ENCODE results near the gene DDX20. TPM values are rescaled to one million over a fixed set of nuclear protein-coding genes. Genes with fewer than 3 reads are reported as not detected.

The DDX20 gene
- total and polyA plus RNA-seq, 4 experiments from 2014 or later: 10.1 to 26.0 (median 18.0) TPM

DNA sequence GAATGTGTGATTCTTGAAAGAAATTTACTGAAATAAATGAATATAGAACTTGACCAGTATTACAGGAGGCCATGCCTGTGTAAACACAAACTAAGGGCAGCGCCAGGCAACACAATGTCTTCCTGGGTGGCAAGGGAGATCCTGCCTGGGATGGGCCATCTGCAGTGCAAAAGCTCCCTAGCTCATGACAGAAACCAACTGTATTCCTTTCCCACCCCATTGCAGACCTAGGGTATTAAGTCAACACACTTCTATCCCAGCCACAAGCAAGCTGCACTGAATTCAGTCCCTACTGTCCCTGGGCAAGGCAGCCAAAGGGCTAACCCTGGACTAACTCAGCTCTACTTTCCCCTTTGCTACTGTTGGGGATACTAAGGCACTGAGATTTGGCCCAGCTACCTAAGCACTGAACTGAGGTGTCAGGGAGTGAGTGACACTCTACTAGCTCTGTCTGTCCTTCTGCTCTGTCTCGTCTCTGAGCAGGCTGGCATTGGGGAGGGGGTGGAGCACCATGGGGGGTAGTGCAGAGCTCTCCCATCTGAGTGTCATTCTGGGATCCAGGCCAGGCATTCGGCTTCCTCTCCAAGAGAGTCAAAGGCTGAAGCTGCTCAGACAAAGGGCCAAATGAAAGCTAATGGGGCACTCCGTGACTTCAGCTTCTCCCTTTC lies 19.0 kb upstream of the DDX20 start:
- peaks cover 28% of the 10 kb centered on the region for H3K4me1 ChIP-seq (ENCODE audit: insufficient read depth, low read length)
- no peaks in the 10 kb centered on the region for H3K9me3 ChIP-seq (ENCODE audit: control insufficient read depth in 1 of 2, low read length in 2 of 2)
- ChIA-PET POLR2A (ENCODE audit: partially characterized antibody) (interaction anchor here (1.2 to 5.5 kb wide), 2 partner anchors 19 to 233 kb away, joined by 3 to 47 read pairs; partner anchors contain the start of genes ADORA3, DDX20 and TMIGD3), CTCF (ENCODE audit: partially characterized antibody) (interaction anchor here (0.9 to 4.9 kb wide), 5 partner anchors 11 to 229 kb away, joined by 3 to 31 read pairs (median 6); partner anchors contain the start of gene DDX20)
- no peak for DNase-seq
- Mint-ChIP-seq H3K4me3 (no peak overlapping the region), H3K36me3 (no peaks in the 10 kb centered on the region), H3K4me1 (peaks cover 10 to 27% (median 17%) of the 10 kb centered on the region in 4 donors), H3K9me3 (peaks cover 0 to 2% (median 0%) of the 10 kb centered on the region in 8 donors), H3K27ac (peak overlapping the region in 2 of 7 donors; percentile 8 to 15), H3K27me3 (peaks cover 6 to 18% of the 10 kb centered on the region in 2 donors)
- peaks cover 18% of the 10 kb centered on the region for H3K27me3 ChIP-seq (ENCODE audit: insufficient read depth, low read length)
- H3K27ac ChIP-seq (ENCODE audit: low read depth, low read length): no peak overlapping the region
- H3K4me3 ChIP-seq (ENCODE audit: low read length in 2 of 2): no peak overlapping the region
- no peaks in the 10 kb centered on the region for H3K36me3 ChIP-seq (ENCODE audit: insufficient read depth, low read length)
- intact Hi-C loops (cut with micrococcal nuclease): no loop called here

DNA sequence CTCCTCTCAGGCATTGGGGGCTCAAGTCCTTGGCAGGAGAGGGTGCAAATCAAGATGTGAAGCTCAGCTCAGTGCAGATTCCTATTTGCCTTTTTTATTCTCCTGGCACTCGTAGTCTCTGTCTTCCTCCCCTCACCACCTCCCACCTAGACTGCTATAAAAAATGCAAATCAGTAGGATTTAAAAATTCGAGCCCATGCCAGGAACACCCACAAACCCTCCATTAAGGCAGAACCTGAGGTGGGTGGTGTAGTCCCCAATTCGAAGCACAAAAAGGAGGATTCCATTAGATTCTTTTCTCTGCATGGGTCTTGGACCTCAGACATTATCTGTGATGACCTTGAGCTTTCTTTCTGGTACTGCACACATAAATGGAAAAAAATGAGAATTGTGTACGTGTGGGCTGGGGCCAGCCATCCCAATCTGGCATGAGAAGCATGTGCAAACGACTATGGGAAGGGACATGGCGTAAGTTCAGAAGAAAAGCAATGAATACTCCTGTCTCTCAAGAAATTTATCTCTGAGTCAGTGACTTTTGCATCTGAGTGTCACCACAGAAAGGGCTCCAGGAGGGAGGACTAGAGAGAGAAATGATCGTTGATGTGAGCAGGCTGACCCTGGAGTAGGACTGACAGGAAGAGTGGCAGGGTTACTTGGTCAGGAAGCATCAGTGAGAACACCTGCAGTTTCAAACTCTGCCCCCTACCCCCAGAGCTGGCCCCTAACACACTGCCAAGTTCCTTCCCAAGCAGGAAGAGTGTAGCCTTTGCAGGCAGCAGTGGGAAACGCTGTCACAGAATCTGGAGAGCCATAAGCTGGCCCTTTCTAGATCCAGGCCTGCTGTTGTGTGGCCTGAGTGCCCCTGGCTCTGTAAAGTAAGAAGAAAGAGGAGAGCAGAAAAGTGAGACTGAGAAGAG lies 18.2 kb upstream of the DDX20 start:
- peak overlapping the region in 6 of 7 donors; percentile 8 to 96 (median 72) for H3K27ac Mint-ChIP-seq
- Histone ChIP-seq H3K27me3 (ENCODE audit: insufficient read depth, low read length) (peaks cover 18% of the 10 kb centered on the region), H3K36me3 (ENCODE audit: insufficient read depth, low read length) (no peaks in the 10 kb centered on the region), H3K4me1 (ENCODE audit: insufficient read depth, low read length) (peaks cover 28% of the 10 kb centered on the region), H3K9me3 (ENCODE audit: control insufficient read depth in 1 of 2, low read length in 2 of 2) (no peaks in the 10 kb centered on the region), H3K4me3 (ENCODE audit: low read length in 2 of 2) (no peak overlapping the region), H3K27ac (ENCODE audit: low read depth, low read length) (no peak overlapping the region)
- peaks cover 10 to 27% (median 17%) of the 10 kb centered on the region in 4 donors for H3K4me1 Mint-ChIP-seq
- H3K9me3 Mint-ChIP-seq: peaks cover 0 to 2% (median 0%) of the 10 kb centered on the region in 8 donors
- intact Hi-C loops (cut with micrococcal nuclease): loop anchor here (2.0 kb wide), 1 partner anchor 15 kb away; no protein-coding TSS in a partner anchor
- POLR2A ChIA-PET (ENCODE audit: partially characterized antibody): interaction anchor here (1.2 to 5.5 kb wide), 3 partner anchors 14 to 234 kb away, joined by 3 to 47 read pairs (median 19); partner anchors contain the start of genes ADORA3, DDX20 and TMIGD3
- H3K27me3 Mint-ChIP-seq: peaks cover 6 to 18% of the 10 kb centered on the region in 2 donors
- peak overlapping the region; percentile 60 to 92 (median 86) for H3K4me3 Mint-ChIP-seq
- DNase-seq: no peak
- H3K36me3 Mint-ChIP-seq: no peaks in the 10 kb centered on the region
- CTCF ChIA-PET (ENCODE audit: partially characterized antibody): interaction anchor here (0.9 to 4.9 kb wide), 7 partner anchors 10 to 229 kb away, joined by 3 to 31 read pairs (median 6); partner anchors contain the start of gene DDX20

DNA sequence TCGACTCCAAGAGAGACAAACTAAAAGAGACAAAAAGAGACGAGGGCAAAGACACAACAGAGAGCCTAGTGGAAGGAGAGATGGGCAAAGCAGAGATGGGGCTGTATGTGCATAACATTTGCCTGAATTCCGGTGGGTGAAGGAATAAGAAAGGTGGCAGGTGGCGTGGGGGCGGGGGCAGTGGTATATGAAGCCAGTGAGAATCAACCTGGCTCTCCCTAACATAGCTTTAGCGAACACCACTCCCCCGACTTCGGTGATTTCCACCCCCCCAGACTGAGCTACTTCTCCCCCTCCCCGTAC lies 17.6 kb upstream of the DDX20 start:
- Histone ChIP-seq H3K27me3 (ENCODE audit: insufficient read depth, low read length) (peaks cover 18% of the 10 kb centered on the region), H3K36me3 (ENCODE audit: insufficient read depth, low read length) (no peaks in the 10 kb centered on the region), H3K4me1 (ENCODE audit: insufficient read depth, low read length) (peaks cover 28% of the 10 kb centered on the region), H3K27ac (ENCODE audit: low read depth, low read length) (no peak overlapping the region), H3K4me3 (ENCODE audit: low read length in 2 of 2) (peak overlapping the region in 1 of 2 donors; percentile 68), H3K9me3 (ENCODE audit: control insufficient read depth in 1 of 2, low read length in 2 of 2) (no peaks in the 10 kb centered on the region)
- Mint-ChIP-seq H3K27ac (peak overlapping the region; percentile 8 to 96 (median 66)), H3K27me3 (peaks cover 6 to 18% of the 10 kb centered on the region in 2 donors), H3K36me3 (no peaks in the 10 kb centered on the region), H3K4me3 (peak overlapping the region; percentile 60 to 92 (median 86)), H3K4me1 (peaks cover 10 to 27% (median 17%) of the 10 kb centered on the region in 4 donors), H3K9me3 (peaks cover 0 to 2% (median 0%) of the 10 kb centered on the region in 8 donors)
- DNase-seq: no peak
- ChIA-PET CTCF (ENCODE audit: partially characterized antibody) (interaction anchor here (1.2 to 4.9 kb wide), 4 partner anchors 9 to 230 kb away, joined by 3 to 31 read pairs (median 8); no protein-coding TSS in a partner anchor), POLR2A (ENCODE audit: partially characterized antibody) (interaction anchor here (1.2 to 5.5 kb wide), 4 partner anchors 14 to 234 kb away, joined by 3 to 47 read pairs (median 19); partner anchors contain the start of genes ADORA3, DDX20 and TMIGD3)
- intact Hi-C loops (cut with micrococcal nuclease): loop anchor here (2.0 kb wide), 1 partner anchor 15 kb away; no protein-coding TSS in a partner anchor

DNA sequence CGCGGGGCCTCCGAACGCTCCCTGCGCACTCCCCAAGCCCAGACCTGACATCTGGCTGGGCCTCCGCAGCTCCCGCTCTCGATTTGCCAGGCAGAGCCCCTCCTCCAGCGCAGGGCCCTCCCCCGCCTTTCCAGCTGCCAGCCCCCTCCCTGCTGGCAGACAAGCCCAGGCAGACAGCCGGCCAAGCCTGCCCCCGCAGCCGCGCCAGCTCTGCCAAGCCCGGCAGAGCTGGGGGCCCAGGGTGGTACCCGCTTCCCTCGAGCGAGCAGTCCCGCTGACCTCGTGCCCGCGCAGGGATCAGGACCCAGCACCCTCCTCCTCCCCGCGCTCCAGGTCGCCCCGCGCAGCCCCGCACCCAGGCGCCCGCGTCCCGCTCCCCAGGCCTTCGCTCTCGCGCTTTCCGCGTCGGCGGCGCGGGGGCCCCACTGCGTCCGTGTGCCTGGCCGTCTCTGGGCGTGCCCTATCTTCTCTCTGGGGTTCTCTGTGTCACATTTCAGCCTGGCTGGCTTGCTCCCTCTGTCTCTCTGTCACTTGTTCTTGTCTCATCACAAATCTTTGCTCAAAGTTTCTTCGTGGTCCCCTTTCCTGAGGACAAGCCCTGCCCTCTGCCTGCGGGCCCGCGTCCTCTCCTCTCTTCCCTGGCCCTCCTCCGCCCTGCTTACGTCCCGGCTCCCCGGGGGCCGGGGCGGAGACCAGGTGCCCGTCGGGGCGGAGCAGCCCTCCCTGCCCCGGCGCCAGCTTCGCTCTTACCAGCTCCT lies 17.1 kb upstream of the DDX20 start:
- Mint-ChIP-seq H3K36me3 (no peaks in the 10 kb centered on the region), H3K9me3 (peaks cover 0 to 2% (median 0%) of the 10 kb centered on the region in 8 donors), H3K27ac (peak overlapping the region; percentile 39 to 96 (median 86)), H3K4me1 (peaks cover 10 to 27% (median 17%) of the 10 kb centered on the region in 4 donors), H3K27me3 (peaks cover 6 to 18% of the 10 kb centered on the region in 2 donors), H3K4me3 (peak overlapping the region; percentile 83 to 93 (median 89))
- DNase-seq: peak; percentile 41 to 79 (median 44)
- Histone ChIP-seq H3K27ac (ENCODE audit: low read depth, low read length) (peak overlapping the region; percentile 37), H3K36me3 (ENCODE audit: insufficient read depth, low read length) (no peaks in the 10 kb centered on the region), H3K4me3 (ENCODE audit: low read length in 2 of 2) (peak overlapping the region; percentile 68 to 70), H3K9me3 (ENCODE audit: control insufficient read depth in 1 of 2, low read length in 2 of 2) (no peaks in the 10 kb centered on the region), H3K27me3 (ENCODE audit: insufficient read depth, low read length) (peaks cover 18% of the 10 kb centered on the region), H3K4me1 (ENCODE audit: insufficient read depth, low read length) (peaks cover 28% of the 10 kb centered on the region)
- ChIA-PET POLR2A (ENCODE audit: partially characterized antibody) (interaction anchor here (0.9 to 5.5 kb wide), 4 partner anchors 11 to 231 kb away, joined by 3 to 47 read pairs (median 19); partner anchors contain the start of gene DDX20), CTCF (ENCODE audit: partially characterized antibody) (interaction anchor here (0.7 to 4.9 kb wide), 8 partner anchors 9 to 235 kb away, joined by 3 to 31 read pairs (median 4); partner anchors contain the start of genes ADORA3, DDX20 and TMIGD3)
- intact Hi-C loops (cut with micrococcal nuclease): loop anchor here (1.0 to 2.0 kb wide), 2 partner anchors 16 to 17 kb away; partner anchors contain the start of gene DDX20

DNA sequence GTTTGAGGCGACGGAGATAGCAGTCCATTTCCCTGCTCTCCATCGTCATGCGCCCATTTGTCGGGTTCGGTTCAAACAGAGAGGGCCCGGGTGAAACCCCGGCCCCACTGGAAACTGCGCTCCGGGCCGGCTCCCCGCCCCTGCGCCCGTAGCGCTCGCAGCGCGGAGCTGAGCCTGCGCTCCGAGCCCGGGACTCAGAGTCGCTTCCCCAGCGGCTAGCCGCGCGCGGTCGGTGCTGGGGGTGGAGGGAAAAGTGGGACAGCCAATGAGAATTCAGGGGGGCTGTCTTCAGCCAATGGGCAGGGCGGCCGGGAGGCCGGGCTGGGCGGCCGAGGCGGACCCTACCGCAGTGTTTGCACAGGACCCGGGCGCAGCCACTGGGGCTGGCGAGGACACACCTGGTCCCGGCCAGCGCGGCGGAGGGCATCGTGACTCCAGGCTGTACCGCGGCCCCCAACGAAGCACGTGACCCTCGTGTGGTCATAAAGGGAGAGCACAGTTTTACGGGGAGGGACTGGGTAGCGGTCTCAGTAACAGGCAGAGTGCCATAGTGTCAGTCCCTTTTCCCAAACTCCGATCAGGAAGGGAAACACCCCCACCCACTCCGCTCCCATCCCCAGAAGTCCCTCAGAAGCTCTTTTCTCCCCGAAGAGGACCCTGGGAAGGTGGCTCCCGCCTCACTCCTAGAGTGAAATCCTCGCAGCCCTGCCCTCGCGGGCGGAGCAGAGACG lies 16.3 kb upstream of the DDX20 start, which contains the start of gene INKA2:
Gene INKA2, minus strand, starts transcription at position 202 of the 731 bp plus-strand sequence. Its CDS starts 153 bp downstream, at position 49.
- Mint-ChIP-seq H3K27me3 (peaks cover 6 to 18% of the 10 kb centered on the region in 2 donors), H3K4me1 (peaks cover 10 to 27% (median 17%) of the 10 kb centered on the region in 4 donors), H3K36me3 (no peaks in the 10 kb centered on the region), H3K27ac (peak within 1 kb of the TSS; percentile 42 to 96 (median 86)), H3K4me3 (peak within 1 kb of the TSS; percentile 83 to 93 (median 89)), H3K9me3 (peaks cover 0 to 2% (median 0%) of the 10 kb centered on the region in 8 donors)
- no peaks in the 10 kb centered on the region for H3K9me3 ChIP-seq (ENCODE audit: control insufficient read depth in 1 of 2, low read length in 2 of 2)
- peak within 1 kb of the TSS; percentile 68 to 70 for H3K4me3 ChIP-seq (ENCODE audit: low read length in 2 of 2)
- H3K27ac ChIP-seq (ENCODE audit: low read depth, low read length): peak within 1 kb of the TSS; percentile 37
- peaks cover 18% of the 10 kb centered on the region for H3K27me3 ChIP-seq (ENCODE audit: insufficient read depth, low read length)
- CTCF ChIA-PET (ENCODE audit: partially characterized antibody): interaction anchor here (0.7 to 4.9 kb wide), 6 partner anchors 8 to 236 kb away, joined by 3 to 31 read pairs (median 4); partner anchors contain the start of genes ADORA3, DDX20 and TMIGD3
- POLR2A ChIA-PET (ENCODE audit: partially characterized antibody): interaction anchor here (0.9 to 5.5 kb wide), 5 partner anchors 10 to 262 kb away, joined by 3 to 47 read pairs (median 19); partner anchors contain the start of gene DDX20
- DNase-seq: peak; percentile 44 to 64 (median 48)
- intact Hi-C loops (cut with micrococcal nuclease): loop anchor here (1.0 to 2.0 kb wide), 2 partner anchors 16 to 17 kb away; partner anchors contain the start of gene DDX20
- H3K4me1 ChIP-seq (ENCODE audit: insufficient read depth, low read length): peaks cover 28% of the 10 kb centered on the region
- no peaks in the 10 kb centered on the region for H3K36me3 ChIP-seq (ENCODE audit: insufficient read depth, low read length)
